Measurements from ENCODE around the gene TMC8. TPM values are rescaled to one million over a fixed set of nuclear protein-coding genes. Genes with fewer than 3 reads are reported as not detected.
"Not testable (repeated sequence)": the region's sequence is repeated elsewhere in the genome, so short reads cannot be mapped to it uniquely, and the experiment has no call there.

Gene TMC8
- total and polyA plus RNA-seq, 3 donors from 2014 or later, result 3.5 to 9.3 (median 5.6) TPM

DNA sequence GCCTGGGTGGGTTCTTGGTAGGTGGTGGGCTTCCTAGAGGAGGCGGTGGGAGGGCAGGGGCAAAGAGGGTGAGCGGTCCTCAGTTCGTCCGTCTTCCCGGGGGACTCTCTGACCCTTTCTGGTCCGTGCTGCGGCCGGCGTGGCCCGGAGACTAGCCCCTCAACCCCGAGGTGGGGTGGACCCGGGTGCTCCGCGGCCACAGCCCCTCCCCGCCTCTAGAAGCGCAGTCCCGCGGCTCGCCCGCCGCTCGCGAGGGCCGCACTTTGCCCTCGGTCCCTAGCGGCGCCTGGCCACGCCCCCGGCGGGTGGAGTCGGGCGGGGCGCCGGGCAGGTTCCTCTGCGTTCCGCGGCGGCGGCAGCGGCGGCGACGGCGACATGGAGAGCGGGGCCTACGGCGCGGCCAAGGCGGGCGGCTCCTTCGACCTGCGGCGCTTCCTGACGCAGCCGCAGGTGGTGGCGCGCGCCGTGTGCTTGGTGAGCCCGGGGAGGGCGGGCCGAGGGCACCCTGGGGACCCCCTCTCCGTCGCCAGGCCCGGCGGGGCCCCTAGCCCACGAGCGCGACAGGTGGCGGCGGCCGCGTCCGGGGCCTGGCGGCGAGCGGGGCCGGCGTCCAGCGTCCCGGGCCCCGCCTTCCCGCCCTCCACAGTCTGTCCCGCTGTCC is 37.8 kb downstream of the TMC8 start, which contains the start of gene SYNGR2:
Gene SYNGR2 (plus strand): TSS at position 340 of the 661 bp plus-strand sequence. CDS start 36 bp downstream, at position 376.
- 0% methylated on average over 62 of the region's 84 CpGs; no CpG with 5 or more reads in 1 of the 2 donors for WGBS, 2 donors
- DNase-seq, result peak; percentile 84

DNA sequence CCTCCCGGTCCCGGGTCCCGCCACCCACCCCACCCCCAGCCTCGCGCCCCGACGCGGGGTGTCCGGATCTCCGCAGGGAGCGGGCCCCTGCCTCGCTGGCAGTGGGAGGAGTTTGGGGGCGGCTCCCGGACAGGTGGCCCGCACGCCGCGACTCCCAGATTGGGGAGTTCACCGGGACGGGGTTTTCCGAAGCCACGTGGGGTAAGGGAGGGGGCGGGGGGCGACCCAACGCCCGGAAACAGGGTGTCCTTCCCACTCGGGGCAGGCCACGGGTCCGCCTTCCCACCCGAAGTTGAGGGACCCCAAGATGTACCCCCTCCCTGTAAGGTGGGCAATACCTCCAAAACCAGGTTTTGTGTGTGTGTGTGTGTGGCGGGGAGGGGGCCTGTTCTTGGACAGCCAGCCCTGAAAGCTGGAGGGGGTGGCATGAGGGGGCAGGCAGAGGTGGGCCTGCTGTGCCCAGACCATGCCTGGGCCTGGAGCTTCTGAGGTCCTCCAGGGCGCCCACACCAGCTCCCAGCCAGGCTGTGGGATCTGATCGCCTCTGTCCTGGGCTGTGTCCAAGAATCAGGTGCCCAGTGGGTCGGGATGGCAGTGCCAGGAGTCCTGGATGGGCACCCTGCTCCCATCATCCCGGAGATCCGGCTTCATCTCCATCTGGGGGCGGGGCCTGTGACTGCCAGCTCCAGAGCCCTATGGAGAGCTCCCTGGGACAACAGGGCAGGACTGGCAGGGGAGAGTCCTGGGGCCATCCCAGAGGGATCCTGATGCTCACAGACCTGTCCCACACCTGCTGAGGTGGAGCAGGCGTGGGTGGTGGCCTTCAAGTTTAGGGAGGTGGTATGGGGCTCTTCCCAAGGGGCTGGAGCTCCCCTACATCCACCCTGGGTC is 38.6 kb downstream of the TMC8 start:
- intact Hi-C loops (cut with DNase I; ENCODE audit: low total_unique reads), result no loop called here
- TF ChIP-seq, protein P1, sequence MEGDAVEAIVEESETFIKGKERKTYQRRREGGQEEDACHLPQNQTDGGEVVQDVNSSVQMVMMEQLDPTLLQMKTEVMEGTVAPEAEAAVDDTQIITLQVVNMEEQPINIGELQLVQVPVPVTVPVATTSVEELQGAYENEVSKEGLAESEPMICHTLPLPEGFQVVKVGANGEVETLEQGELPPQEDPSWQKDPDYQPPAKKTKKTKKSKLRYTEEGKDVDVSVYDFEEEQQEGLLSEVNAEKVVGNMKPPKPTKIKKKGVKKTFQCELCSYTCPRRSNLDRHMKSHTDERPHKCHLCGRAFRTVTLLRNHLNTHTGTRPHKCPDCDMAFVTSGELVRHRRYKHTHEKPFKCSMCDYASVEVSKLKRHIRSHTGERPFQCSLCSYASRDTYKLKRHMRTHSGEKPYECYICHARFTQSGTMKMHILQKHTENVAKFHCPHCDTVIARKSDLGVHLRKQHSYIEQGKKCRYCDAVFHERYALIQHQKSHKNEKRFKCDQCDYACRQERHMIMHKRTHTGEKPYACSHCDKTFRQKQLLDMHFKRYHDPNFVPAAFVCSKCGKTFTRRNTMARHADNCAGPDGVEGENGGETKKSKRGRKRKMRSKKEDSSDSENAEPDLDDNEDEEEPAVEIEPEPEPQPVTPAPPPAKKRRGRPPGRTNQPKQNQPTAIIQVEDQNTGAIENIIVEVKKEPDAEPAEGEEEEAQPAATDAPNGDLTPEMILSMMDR (IDR thresholded peaks at IDR 0.05), result no peak
- no peak for TF ChIP-seq POLR2A (IDR thresholded peaks at IDR 0.05)
- peaks cover 32% of the 10 kb centered on the region for H3K4me1 ChIP-seq
- DNase-seq, result peak; percentile 82
- no peaks in the 10 kb centered on the region for H3K9me3 ChIP-seq
- H3K27ac ChIP-seq, result peak overlapping the region; percentile 77 to 84
- H3K36me3 ChIP-seq (ENCODE audit: low read depth, missing control alignments), result no peaks in the 10 kb centered on the region
- 10 to 60% methylated on average over 1 to 28 of the region's 38 CpGs for WGBS, 2 donors
- peak overlapping the region; percentile 74 to 77 for H3K4me3 ChIP-seq
- H3K27me3 ChIP-seq, result no peaks in the 10 kb centered on the region

More for the DNA sequence above, 37.8 kb downstream of the TMC8 start, which contains the start of gene SYNGR2:
- peak within 1 kb of the TSS; percentile 77 to 84 for H3K27ac ChIP-seq
- H3K9me3 ChIP-seq, result no peaks in the 10 kb centered on the region
- H3K4me1 ChIP-seq, result peaks cover 24% of the 10 kb centered on the region
- TF ChIP-seq POLR2A (IDR thresholded peaks at IDR 0.05), result no peak
- TF ChIP-seq, protein P1 (IDR thresholded peaks at IDR 0.05), result no peak
- no peaks in the 10 kb centered on the region for H3K27me3 ChIP-seq
- peak within 1 kb of the TSS; percentile 74 to 77 for H3K4me3 ChIP-seq
- intact Hi-C loops (cut with DNase I; ENCODE audit: low total_unique reads), result no loop called here
- no peaks in the 10 kb centered on the region for H3K36me3 ChIP-seq (ENCODE audit: low read depth, missing control alignments)

DNA sequence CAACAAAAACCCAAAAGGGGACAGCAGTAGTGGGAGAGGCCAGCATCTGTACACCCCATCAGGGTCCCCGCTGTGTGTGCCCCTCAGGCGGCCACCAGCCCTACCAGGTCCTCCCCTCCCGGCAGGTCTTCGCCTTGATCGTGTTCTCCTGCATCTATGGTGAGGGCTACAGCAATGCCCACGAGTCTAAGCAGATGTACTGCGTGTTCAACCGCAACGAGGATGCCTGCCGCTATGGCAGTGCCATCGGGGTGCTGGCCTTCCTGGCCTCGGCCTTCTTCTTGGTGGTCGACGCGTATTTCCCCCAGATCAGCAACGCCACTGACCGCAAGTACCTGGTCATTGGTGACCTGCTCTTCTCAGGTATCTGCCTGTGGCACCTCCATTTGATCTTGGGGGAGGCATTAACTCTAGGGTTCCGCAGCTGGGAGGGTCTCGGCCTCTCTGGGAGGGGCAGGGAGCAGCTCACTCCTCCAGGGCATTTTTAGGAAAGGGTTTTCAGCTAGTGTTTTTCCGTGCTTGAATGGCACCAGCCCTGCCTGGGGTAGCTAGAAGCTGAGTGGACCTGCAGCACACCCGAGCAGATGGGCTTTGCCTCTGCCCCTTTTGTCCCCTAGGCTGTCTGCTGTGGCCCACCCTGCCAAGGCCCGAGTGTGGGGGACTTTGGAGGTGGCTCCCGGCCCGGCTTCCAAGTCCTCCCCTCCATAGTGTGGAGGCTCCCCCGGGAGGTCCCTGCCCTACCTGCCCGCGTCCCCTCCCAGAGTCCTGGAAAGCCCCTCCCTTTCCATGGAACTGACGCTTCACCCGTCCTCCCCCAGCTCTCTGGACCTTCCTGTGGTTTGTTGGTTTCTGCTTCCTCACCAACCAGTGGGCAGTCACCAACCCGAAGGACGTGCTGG is 40.4 kb downstream of the TMC8 start:
- no peak for TF ChIP-seq POLR2A (IDR thresholded peaks at IDR 0.05)
- TF ChIP-seq, protein P1 (IDR thresholded peaks at IDR 0.05), result no peak

DNA sequence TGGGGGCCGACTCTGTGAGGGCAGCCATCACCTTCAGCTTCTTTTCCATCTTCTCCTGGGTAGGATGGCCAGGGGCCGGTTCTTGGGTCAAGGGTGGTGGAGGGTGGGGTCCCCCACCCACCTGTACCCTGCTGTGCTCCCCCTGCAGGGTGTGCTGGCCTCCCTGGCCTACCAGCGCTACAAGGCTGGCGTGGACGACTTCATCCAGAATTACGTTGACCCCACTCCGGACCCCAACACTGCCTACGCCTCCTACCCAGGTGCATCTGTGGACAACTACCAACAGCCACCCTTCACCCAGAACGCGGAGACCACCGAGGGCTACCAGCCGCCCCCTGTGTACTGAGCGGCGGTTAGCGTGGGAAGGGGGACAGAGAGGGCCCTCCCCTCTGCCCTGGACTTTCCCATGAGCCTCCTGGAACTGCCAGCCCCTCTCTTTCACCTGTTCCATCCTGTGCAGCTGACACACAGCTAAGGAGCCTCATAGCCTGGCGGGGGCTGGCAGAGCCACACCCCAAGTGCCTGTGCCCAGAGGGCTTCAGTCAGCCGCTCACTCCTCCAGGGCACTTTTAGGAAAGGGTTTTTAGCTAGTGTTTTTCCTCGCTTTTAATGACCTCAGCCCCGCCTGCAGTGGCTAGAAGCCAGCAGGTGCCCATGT is 41.1 kb downstream of the TMC8 start:
- H3K27me3 ChIP-seq; H3K36me3 ChIP-seq (ENCODE audit: low read depth, missing control alignments); intact Hi-C loops (cut with DNase I; ENCODE audit: low total_unique reads); DNase-seq; H3K4me3 ChIP-seq; H3K9me3 ChIP-seq: not testable (repeated sequence)
- 91 to 94% methylated on average over 17 to 19 of the region's 19 CpGs for WGBS, 2 donors
- peak overlapping the region; percentile 69 to 80 for H3K27ac ChIP-seq
- H3K4me1 ChIP-seq, result peaks cover 55% of the 10 kb centered on the region

More for the DNA sequence above, 40.4 kb downstream of the TMC8 start:
- Histone ChIP-seq H3K27me3 (no peaks in the 10 kb centered on the region), H3K9me3 (no peaks in the 10 kb centered on the region), H3K4me1 (peaks cover 49% of the 10 kb centered on the region), H3K36me3 (ENCODE audit: low read depth, missing control alignments) (no peaks in the 10 kb centered on the region), H3K27ac (no peak overlapping the region), H3K4me3 (no peak overlapping the region)
- DNase-seq, result no peak
- intact Hi-C loops (cut with DNase I; ENCODE audit: low total_unique reads), result no loop called here
- WGBS, 2 donors, result 88 to 97% methylated on average over 19 to 31 of the region's 31 CpGs
